PC-9 (cell line): ENCODE data around the gene FUZ. TPM values are rescaled to one million over a fixed set of nuclear protein-coding genes. Genes with fewer than 3 reads are reported as not detected.

ENCODE experiments used
- BruUV-seq: library from RNA; stranded (reverse); fragments of 400-500 nt; replicated peaks from 2 replicates; lab custom pipeline; 2021; lab: Mats Ljungman, UMichigan
- CTCF ChIA-PET: fragments of 300-600 bp; sonication (Branson Sonifier 250); formaldehyde crosslinking; loops from one replicate; lab custom pipeline; 2022; ENCODE audit warnings: antibody characterized with exemption; lab: Charles Lee
- POLR2A ChIA-PET: fragments of 300-600 bp; sonication (Branson Sonifier 250); formaldehyde crosslinking; loops from one replicate; lab custom pipeline; 2022; ENCODE audit warnings: antibody characterized with exemption; ENCODE audit not compliant: unreplicated experiment; lab: Charles Lee
- DNase-seq, 2 experiments: peaks; one replicate each; pipeline versions ENCODE4 v3.0.0 to v3.0.0-alpha.2; 2015 to 2022; ENCODE audit warnings: mixed read lengths in 1 of 2
- H2AFZ ChIP-seq: fragments of 200-600 bp; sonication (generic); 2 replicates; pipeline ENCODE4 v1.8.1; 2017; ENCODE audit warnings: antibody characterized with exemption
- H3F3A ChIP-seq: fragments of 200-600 bp; sonication (generic); 2 replicates; pipeline ENCODE4 v1.8.1; 2017; ENCODE audit warnings: antibody characterized with exemption, mild to moderate bottlenecking, low read depth; ENCODE audit not compliant: insufficient read depth
- H3K27ac ChIP-seq: fragments of 200-600 bp; sonication (generic); 2 replicates; pipeline ENCODE4 v1.6.1; 2016; ENCODE audit warnings: mixed run types
- H3K27me3 ChIP-seq: fragments of 200-600 bp; sonication (generic); 2 replicates; pipeline ENCODE4 v1.6.1; 2016; ENCODE audit warnings: low read depth, mixed run types; ENCODE audit not compliant: insufficient read depth
- H3K36me3 ChIP-seq: fragments of 200-600 bp; sonication (generic); 2 replicates; pipeline ENCODE4 v1.6.1; 2016; ENCODE audit warnings: low read depth, mixed run types
- H3K4me1 ChIP-seq: fragments of 200-600 bp; sonication (generic); replicated peaks from 2 replicates; pipeline ENCODE4 v1.6.1; 2016; ENCODE audit warnings: mixed run types; ENCODE audit not compliant: insufficient read depth
- H3K4me2 ChIP-seq: fragments of 200-600 bp; sonication (generic); 2 replicates; pipeline ENCODE4 v1.6.1; 2017; ENCODE audit warnings: mixed run types
- H3K4me3 ChIP-seq: fragments of 200-600 bp; sonication (generic); 2 replicates; pipeline ENCODE4 v1.6.1; 2016; ENCODE audit warnings: mixed run types
- H3K79me2 ChIP-seq: fragments of 200-600 bp; sonication (generic); 2 replicates; pipeline ENCODE4 v1.6.1; 2017; ENCODE audit warnings: low read depth, mixed run types
- H3K9me2 ChIP-seq: fragments of 200-600 bp; sonication (generic); 2 replicates; pipeline ENCODE4 v1.8.1; 2017; ENCODE audit warnings: mild to moderate bottlenecking; ENCODE audit not compliant: insufficient read depth
- H3K9me3 ChIP-seq: fragments of 200-600 bp; sonication (generic); 2 replicates; pipeline ENCODE4 v1.8.1; 2016; ENCODE audit warnings: low read depth; ENCODE audit not compliant: insufficient read depth
- H4K20me1 ChIP-seq: fragments of 200-600 bp; sonication (generic); 2 replicates; pipeline ENCODE4 v1.8.1; 2017; ENCODE audit not compliant: insufficient read depth
- CTCF ChIP-seq: fragments of 200-600 bp; sonication (generic); conservative IDR thresholded peaks from 2 replicates; pipeline ENCODE4 v1.6.1; 2017; ENCODE audit warnings: mixed run types, antibody characterized with exemption, mild to moderate bottlenecking, moderate library complexity
- EZH2 ChIP-seq: fragments of 200-600 bp; sonication (generic); IDR thresholded peaks from 2 replicates; pipeline ENCODE4 v1.8.0; 2017; ENCODE audit warnings: antibody characterized with exemption, low read depth
- intact Hi-C: fragments of 100-400 bp; cut with micrococcal nuclease; formaldehyde crosslinking; loops from one replicate; pipeline ENCODE4 v1.10.0; 2022; ENCODE audit not compliant: unreplicated experiment
- total RNA-seq: library from RNA; stranded (reverse); gene quantifications from 2 replicates; pipeline ENCODE4 v1.2.3, GENCODE V29; 2021

Gene FUZ
- total RNA-seq, 1 experiment from 2014 or later: 50.0 TPM

DNA sequence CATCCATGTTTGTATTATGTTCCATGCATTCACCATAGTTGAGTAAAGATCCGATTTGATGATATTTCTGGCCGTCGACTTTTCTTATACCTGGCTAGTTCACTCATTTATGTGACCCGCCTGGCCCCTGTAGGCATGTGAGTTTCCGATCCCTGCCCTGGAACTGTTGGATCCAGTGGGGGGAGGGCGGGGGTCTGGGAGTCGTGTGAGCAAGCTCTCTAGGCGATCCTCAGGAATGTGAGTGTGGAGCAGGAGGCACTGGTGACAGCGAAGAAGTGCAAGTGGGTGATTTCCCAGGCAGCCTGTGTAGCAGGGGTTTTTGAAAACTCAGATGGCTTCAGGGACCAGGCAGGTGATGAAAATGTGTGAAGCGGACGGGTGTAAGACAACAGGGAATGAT lies 27.2 kb upstream of the FUZ start:
- no peak overlapping the region for H2AFZ ChIP-seq
- H3K27me3 ChIP-seq: no peaks in the 10 kb centered on the region
- no peaks in the 10 kb centered on the region for H3K9me2 ChIP-seq
- no peak overlapping the region for H3K27ac ChIP-seq
- TF ChIP-seq CTCF: no peak
- no peak for TF ChIP-seq EZH2
- intact Hi-C loops: no loop called here
- H3K4me2 ChIP-seq: no peak overlapping the region
- H3K4me3 ChIP-seq: no peak overlapping the region
- CTCF ChIA-PET: interaction anchor here (0.6 kb wide), 1 partner anchor 10 kb away, joined by 6 read pairs; no protein-coding TSS in a partner anchor
- peaks cover 21% of the 10 kb centered on the region for H3F3A ChIP-seq
- H3K4me1 ChIP-seq: no peaks in the 10 kb centered on the region
- no peak for DNase-seq
- H3K36me3 ChIP-seq: peaks cover 19% of the 10 kb centered on the region
- POLR2A ChIA-PET: no interaction called here
- H3K9me3 ChIP-seq: no peaks in the 10 kb centered on the region
- no TSS peak for BruUV-seq
- H3K79me2 ChIP-seq: no peaks in the 10 kb centered on the region
- H4K20me1 ChIP-seq: peaks cover 11% of the 10 kb centered on the region; the same call in 1 of the 2 replicates

- peaks cover 21% of the 10 kb centered on the region for H3F3A ChIP-seq
- POLR2A ChIA-PET: no interaction called here
- CTCF ChIA-PET: no interaction called here
Observed at GRCh38 chr19:49839713-49840112, 26.6 kb upstream of the FUZ start.

DNA sequence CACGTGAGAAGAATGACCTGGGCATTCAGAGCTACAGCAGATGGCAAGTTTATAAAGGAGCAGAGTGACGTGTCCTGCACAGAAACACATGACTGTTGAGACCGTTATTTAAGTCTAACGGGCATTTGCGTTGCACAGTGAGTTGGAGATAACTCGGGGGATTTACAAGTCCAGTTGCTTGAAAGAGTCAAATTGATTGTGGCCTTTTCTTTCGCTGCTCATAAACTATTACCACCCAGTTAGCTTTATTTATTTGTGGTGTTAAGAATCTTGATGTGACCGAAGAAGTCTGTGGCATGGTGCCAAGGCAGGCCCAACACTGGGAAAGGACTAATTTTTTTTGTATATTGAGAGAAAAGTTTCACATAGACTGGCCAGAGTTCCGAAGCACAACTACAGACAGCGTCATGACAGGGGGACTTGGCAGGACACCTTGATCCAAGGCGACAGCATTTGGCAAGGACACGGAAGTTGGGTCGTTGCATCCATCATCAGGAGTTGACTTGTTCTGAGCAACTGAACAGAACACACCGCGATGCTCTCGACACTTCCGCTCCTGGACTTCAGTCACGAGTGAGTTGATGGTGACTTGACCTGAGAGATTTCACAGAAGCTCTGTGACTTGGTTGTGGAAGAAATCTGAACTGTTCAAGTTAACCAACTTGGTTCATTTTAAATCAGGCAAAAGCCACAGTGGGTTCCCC lies 25.9 kb upstream of the FUZ start:
- Histone ChIP-seq H3K4me1 (no peaks in the 10 kb centered on the region), H3K27ac (no peak overlapping the region), H3F3A (peaks cover 21% of the 10 kb centered on the region), H3K9me3 (no peaks in the 10 kb centered on the region), H2AFZ (no peak overlapping the region), H3K36me3 (peaks cover 19% of the 10 kb centered on the region), H3K4me3 (no peak overlapping the region), H3K4me2 (no peak overlapping the region), H3K79me2 (no peaks in the 10 kb centered on the region), H3K27me3 (no peaks in the 10 kb centered on the region), H4K20me1 (peaks cover 11% of the 10 kb centered on the region; the same call in 1 of the 2 replicates), H3K9me2 (no peaks in the 10 kb centered on the region)
- DNase-seq: no peak
- intact Hi-C loops: no loop called here
- ChIA-PET POLR2A (no interaction called here), CTCF (no interaction called here)
- BruUV-seq: no TSS peak
- TF ChIP-seq CTCF (no peak), EZH2 (no peak)

More at GRCh38 chr19:49839713-49840112, 26.6 kb upstream of the FUZ start:
- H4K20me1 ChIP-seq: peaks cover 11% of the 10 kb centered on the region; the same call in 1 of the 2 replicates
- H3K4me2 ChIP-seq: no peak overlapping the region
- no peak overlapping the region for H3K27ac ChIP-seq
- no peaks in the 10 kb centered on the region for H3K9me2 ChIP-seq
- no peak for DNase-seq
- no peaks in the 10 kb centered on the region for H3K4me1 ChIP-seq
- intact Hi-C loops: no loop called here
- TF ChIP-seq EZH2 (no peak), CTCF (no peak)
- no peaks in the 10 kb centered on the region for H3K9me3 ChIP-seq
- H3K27me3 ChIP-seq: no peaks in the 10 kb centered on the region
- H3K4me3 ChIP-seq: no peak overlapping the region
- H3K36me3 ChIP-seq: peaks cover 19% of the 10 kb centered on the region
- BruUV-seq: no TSS peak
- H3K79me2 ChIP-seq: no peaks in the 10 kb centered on the region
- H2AFZ ChIP-seq: no peak overlapping the region
